GM23248 (cell line): ENCODE measurements around the gene JCAD.

Experiments used
- EZH2 ChIP-seq: fragments of 200-600 bp; sonication (generic); IDR thresholded peaks from 2 replicates; pipeline ENCODE4 v1.6.1; 2018; ENCODE audit warnings: antibody characterized with exemption, mild to moderate bottlenecking; ENCODE audit not compliant: insufficient read depth, poor library complexity, severe bottlenecking
- EZH2phosphoT487 ChIP-seq: fragments of 200-600 bp; sonication (generic); IDR thresholded peaks from 2 replicates; pipeline ENCODE4 v1.6.1; 2018; ENCODE audit warnings: antibody characterized with exemption, moderate library complexity, mild to moderate bottlenecking, low read depth; ENCODE audit not compliant: insufficient read depth

- TF ChIP-seq EZH2, result no peak
- no peak for TF ChIP-seq EZH2phosphoT487
These were observed 22.6 kb downstream of the JCAD start for GRCh38 chr10:30036811-30037210.
